Eye (tissue), 1 donor: ENCODE data around the gene IMPDH1.

Source experiments
- DNase-seq: peaks from one replicate; pipeline ENCODE4 v3.0.0-alpha.2; 2015

Gene IMPDH1

DNA sequence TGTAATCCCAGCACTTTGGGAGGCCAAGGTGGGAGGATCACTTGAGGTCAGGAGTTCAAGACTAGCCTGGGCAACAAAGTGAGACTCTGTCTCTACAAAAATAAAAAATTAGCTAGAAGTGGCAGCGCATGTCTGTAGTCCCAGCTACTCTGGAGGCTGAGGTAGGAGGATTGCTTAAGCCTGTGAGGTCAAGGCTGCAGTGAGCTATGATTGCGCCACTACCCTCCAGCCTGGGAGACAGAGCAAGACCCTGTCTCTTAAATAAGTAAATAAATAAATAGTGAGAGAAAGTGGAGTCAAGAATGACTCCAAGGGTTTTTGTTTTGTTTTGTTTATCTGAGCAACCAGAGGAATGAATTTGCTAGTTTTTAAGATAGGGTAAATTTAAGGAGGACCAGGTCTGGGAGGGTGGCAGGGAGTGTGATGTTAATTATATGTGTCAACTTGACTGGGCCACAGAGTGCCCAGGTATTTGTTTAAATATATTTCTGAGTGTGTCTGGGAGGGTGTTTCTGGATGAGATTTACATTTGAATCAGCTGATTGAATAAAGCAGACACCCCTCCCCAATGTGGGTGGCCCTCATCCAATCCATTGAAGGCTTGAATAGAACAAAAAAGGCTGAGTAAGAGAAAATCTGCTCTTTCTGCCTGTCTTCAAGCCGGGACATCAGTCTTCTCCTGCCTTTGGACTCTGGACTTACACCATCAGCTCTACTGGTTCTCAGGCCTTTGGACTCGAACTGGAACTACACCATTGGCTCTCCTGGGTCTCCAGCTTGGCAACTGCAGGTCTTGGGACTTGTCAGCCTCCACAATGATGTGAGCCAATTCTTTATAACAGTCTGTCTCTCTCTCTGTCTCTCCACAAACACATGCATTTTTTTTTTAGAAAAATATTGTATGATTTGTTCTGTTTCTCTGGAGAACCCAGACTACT, 23.5 kb downstream of the IMPDH1 start:
- DNase-seq, result no peak

DNA sequence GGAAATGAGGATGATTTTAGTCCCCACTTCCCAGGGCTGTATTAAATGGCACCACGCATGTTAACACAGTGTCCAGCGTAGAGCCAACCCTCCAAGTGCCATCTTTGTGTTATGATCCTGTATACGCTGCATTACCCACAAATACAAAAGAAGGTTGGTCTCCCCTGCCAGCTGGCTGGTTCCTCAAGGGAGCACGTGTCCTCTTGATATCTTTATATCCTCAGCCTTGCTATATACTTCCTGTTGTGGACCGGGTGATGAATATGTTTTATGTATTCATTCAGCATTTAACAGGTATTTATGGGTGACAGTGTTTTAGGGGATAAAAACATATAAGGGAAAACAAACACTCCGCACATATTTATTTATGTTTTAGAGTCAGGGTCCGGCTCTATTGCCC, 25.1 kb downstream of the IMPDH1 start:
- no peak for DNase-seq

- DNase-seq, result peak; percentile 50
These were observed 26.0 kb downstream of the IMPDH1 start for GRCh38 chr7:128383776-128384175.

DNA sequence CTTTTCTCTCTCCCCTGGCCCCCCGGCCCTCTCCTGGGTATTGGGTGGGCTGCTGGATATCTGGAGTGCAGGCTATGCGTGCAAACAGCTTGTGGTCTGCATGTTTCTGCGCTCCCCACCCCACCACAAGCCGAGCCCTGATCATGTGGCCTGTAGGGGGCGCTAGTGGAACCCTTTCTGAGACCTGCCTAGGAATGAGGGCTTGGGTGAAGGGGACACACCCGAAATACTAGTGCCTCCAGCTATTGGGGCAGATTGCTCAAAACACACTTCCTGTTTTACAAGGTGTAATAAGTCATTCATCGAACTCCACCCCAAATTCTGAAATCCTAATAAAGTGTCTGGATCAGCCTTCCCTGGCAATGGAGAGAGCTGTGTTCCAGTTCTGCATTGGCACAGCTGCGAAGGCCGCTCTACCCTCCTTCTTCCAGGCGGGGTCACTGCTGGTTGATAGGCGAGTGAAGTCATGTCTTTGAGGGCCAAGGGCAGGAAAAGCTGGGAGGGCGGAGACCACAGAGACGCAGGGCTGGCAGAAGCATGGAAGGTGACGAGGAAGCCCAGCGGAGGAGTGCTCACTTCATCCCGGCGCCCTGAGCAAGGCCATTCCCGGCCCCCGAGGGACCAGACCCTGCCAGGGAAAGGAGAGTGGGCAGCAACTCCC, 28.5 kb downstream of the IMPDH1 start:
- peak; percentile 64 for DNase-seq

- DNase-seq, result peak; percentile 55
These were observed 29.2 kb downstream of the IMPDH1 start for GRCh38 chr7:128380483-128381106.

DNA sequence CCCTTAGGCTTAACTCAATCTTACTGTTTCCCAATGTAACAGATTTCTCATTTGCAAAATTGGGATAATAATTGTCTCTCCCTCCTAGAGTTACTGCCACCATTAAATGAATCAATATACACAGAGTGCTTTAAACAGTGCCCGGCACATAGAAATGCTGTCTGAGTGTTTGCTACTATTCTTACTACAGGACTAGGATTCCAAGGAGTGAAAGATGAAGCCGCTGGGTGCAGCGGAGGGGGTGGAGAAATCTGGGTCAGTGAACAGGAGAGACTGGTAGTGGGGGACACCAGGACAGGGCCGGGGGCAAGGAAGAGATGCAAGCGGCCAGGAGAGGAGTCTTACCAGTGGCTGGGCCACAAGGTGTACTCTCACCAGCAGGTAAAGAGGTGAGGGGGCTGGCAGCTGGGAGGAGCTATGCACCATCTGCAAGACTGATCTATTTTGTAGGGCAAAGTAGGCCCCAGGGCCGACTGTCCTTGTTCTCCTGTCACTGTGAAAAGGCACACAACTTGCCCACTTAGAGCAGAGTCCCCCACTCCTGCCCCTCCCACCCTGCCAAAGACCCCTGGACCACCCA, 29.8 kb downstream of the IMPDH1 start:
- peak; percentile 45 for DNase-seq

DNA sequence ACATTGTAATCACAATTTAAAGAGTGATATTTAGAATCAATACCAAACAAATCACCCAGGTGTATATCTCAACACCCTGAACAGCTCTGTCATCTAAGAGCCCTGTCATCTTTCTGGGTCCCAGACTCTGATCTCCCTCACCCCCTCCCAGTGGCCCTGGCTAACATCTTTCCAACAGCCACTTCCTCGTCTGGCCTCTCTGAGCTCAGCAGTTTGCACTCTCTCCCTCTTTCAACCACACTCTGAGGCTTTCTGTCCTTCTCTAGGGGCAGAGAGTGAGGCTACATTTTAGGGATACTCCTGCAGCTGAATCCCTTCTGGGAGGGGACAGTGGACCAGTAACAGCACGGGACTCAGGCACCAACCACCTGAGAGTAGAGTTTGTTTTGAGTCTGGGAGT, 31.1 kb downstream of the IMPDH1 start:
- DNase-seq, result no peak

DNA sequence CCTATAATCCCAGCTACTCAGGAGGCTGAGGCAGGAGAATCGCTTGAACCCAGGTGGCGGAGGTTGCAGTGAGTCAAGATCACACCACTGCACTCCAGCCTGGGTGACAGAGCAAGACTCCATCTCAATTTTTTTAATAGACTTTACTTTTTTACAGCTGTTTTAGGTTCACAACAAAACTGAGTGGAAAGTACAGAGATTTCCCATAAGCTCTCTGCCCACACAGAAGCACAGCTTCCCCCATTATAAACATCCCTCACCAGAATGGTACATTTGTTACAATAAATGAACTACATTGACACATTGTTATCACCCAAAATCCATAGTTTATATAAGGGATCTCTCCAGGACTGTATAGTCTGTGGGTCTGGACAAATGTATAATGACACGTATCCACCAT, 33.7 kb downstream of the IMPDH1 start:
- no peak for DNase-seq

DNA sequence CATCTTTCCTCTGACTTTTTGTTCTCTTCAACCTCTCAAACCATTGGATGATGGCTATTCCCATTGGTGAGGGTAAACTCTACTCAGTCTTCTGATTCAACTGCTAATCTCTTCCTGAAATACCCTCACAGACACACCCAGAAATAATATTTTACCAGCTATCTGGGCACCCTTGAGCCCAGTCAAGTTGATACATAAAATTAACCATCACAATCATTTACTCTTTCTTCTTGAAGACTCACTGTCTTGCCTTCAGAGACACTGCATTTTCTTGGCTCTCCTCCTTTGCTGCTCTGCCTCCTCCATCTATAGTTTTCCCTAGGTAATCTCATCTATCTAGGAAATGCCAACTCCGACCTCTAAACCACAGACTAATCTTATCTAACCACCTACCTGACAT, 35.7 kb downstream of the IMPDH1 start:
- no peak for DNase-seq

- DNase-seq, result no peak
These were observed 36.2 kb downstream of the IMPDH1 start for GRCh38 chr7:128373606-128374005.

DNA sequence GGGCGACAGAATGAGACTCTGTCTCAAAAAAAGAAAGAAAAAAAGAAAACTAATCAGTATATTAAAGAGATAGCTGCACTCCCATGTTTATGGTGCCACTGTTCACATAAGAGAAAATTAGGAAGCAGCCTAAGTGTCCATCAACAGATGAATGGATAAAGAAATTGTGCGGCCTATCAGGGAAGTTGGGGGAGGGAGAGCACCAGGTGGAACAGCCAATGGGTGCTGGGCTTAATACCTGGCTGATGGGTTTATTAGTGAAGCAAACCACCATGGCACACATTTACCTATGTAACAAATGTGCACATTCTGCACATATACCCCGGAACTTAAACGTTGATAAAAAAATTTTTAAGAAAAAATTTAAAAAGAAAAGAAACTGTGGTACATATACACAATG, 39.3 kb downstream of the IMPDH1 start:
- DNase-seq, result no peak

DNA sequence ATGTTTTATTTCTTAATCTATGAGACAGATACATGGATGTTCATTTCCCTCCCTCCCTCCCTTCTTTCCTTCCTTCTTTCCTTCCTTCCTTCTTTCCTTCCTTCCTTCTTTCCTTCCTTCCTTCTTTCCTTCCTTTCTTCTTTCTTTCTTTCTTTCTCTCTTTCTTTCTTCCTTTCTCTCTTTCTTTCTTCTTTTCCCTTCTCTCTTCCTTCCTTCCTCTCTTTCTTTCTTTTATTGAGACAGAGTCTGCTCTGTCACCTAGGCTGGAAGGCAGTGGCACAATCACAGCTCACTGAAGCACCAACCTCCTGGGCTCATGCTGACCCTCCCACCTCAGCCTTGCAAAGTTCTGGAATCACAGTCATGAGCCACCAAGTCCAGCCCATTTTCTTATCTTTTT, 42.8 kb downstream of the IMPDH1 start:
- DNase-seq, result no peak

DNA sequence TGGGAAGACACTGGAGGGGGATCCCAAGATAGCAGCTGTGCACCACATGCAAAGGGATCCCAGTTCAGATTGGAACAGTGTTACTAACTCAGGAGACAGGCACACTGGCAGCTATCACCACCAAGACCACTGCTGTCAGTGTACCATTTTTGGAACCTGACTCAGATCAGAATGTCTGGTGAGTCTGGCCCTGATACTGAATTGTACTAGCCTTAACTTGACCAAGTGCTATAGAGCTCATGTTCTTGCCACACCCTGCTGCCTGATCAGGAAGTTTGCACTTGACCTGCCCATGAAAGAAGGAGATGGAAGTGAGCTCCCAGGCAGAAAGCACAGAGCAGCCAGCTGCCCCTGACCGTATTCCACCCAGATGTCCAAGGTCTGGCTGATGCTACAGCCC, 43.5 kb downstream of the IMPDH1 start:
- no peak for DNase-seq

DNA sequence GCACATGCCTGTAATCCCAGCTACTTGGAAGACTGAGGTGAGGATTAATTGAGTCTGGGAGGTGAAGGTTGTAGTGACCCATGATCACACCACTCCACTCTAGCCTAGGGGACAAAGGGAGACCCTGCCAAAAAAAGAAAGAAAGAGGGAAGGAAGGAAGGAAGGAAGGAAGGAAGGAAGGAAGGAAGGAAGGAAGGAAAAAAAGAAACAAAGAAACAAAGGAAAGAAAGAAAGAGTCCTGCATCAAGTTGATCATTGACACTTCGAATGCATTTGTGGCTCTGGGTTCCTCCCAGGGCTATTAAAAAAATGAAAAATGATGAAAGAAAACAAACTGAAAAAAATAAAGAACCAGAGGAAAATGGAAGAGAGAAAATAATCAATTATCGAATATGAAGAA, 44.4 kb downstream of the IMPDH1 start:
- no peak for DNase-seq

GRCh38 chr7:128364166-128364870, 45.5 kb downstream of the IMPDH1 start:
- no peak for DNase-seq

DNA sequence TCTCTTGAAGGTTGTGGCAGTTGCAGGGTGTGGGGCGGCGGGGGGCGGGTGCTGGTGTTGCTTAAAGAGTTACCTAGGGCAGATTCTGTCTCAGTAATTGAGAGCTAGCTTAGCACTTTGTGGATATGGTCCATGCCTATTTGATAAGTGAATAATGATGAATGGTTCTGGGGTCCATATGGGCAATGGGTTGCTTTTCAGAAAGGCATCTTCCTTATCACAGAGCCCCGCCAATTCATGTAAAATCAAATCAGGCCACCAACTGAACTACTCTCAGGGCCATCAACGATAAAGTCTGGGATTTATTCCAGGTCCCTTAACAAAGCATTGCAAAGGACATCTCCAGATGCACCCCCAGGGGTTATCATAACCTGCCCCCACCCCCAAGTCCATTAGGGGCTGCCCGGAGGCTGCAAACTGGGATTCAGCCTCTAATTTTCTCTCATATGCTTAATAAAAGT, 46.5 kb downstream of the IMPDH1 start:
- no peak for DNase-seq

GRCh38 chr7:128362670-128363069, 47.1 kb downstream of the IMPDH1 start:
- DNase-seq, result no peak

DNA sequence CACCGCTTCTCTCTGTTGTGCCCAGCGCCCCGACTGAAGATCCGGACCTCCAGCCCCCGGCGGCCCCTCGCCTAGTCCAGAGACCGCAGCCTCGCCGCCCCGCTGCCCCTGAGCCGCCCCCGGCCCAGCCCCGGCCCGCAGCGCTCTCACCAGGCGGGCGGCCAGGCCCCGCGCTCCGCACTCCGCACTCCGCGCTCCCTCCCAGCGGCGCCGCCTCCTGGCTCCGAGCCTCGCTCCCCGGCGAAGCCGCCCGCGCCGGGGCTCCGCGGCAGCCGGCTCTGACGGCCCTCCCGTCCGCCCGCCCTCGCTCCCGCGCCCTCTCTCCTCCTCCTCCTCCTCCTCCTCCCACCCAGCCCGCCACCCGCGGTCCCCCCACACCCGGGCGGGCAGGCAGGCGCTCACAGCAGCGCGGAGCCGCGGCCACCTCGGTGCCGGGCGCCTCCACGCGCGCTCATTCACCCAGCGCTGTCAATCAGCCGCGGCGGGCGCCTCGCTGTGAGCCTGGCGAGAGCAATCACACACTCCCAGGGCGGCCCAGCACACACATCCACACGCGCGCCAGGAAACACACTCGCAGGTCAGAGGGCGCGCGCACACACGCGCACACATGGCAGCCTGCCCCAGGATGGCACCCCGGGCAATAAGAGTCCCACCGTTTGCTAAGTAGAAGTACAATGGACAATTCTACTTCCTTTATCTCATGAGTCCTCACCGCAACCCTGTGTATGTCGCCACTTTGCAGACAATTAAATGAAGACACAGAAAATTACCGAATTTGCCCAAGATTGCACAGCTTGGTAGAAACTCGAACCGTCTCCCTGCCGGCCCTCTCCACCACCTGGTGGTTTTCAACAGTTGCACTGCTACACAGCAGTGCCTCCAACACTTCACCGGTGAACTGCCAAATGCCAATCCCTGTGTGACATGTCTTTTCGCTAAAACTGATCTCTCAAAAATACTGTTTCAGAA, 48.1 kb downstream of the IMPDH1 start, which contains the start of gene PRRT4:
Gene PRRT4 (minus strand): TSS at position 280 of the 969 bp plus-strand sequence.
- DNase-seq, result peak; percentile 74

GRCh38 chr7:128360359-128360678, 49.5 kb downstream of the IMPDH1 start:
- no peak for DNase-seq

DNA sequence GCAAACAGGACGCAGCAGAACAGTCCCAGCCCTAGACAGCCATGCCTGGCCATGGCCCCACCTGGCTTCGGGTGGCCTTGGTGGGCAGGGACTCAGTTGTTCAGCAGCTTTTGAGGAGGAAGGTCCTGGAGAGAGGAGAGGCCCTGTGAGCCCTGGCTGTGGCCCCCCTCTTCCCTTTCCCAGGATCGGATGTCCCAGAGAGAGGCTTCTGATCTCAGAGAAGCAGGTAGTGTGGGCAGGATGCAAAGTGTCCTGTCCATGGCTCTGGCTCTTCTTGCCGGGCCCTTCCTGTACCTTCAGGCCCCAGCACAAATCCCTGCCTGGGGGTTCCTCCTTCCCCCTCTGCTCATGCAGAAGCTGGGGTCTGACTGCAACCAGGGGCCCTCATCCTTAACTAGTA, 49.8 kb downstream of the IMPDH1 start:
- DNase-seq, result no peak

DNA sequence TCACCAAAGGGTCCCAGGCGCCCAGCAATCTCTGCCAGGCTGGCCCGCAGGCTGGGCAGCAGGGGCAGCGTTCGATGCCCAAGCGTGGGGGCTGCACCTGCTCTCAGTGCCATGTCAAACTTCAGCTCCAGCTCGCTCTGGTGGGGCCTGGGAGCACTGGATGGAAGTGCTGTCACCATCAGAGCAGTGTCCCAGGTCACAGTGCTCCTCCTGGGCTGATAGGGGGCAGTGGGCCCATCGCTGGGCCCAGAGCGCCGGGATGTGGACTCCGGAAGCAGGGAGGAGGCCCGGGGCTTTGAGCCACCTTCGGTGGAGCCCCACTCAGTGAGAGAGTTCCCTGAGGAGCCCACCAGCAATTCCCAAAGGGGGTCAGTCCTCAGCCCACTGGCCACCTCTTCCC, 50.4 kb downstream of the IMPDH1 start:
- DNase-seq, result no peak

GRCh38 chr7:128358233-128358632, 51.5 kb downstream of the IMPDH1 start:
- no peak for DNase-seq
